NCI-H2227 (cell line): Measurements from ENCODE around the gene FRMD4B.

Source experiments
- DNase-seq: peaks from one replicate; lab custom pipeline; 2025; ENCODE audit not compliant: unreplicated experiment; lab: John Stamatoyannopoulos, UW

Gene FRMD4B

GRCh38 chr3:69406163-69406562 is 20.3 kb upstream of the FRMD4B start:
- peak; percentile 5 for DNase-seq

- no peak for DNase-seq
Measured at GRCh38 chr3:69405067-69405466, 19.2 kb upstream of the FRMD4B start.

- no peak for DNase-seq
Measured at GRCh38 chr3:69403454-69403853, 17.6 kb upstream of the FRMD4B start.

- no peak for DNase-seq
Measured at GRCh38 chr3:69400683-69401082, 14.8 kb upstream of the FRMD4B start.

- DNase-seq: no peak
Measured at GRCh38 chr3:69392850-69393249, 7.0 kb upstream of the FRMD4B start.

GRCh38 chr3:69392415-69392814 is 6.5 kb upstream of the FRMD4B start:
- no peak for DNase-seq

GRCh38 chr3:69391554-69391953 is 5.7 kb upstream of the FRMD4B start:
- no peak for DNase-seq

GRCh38 chr3:69390771-69391170 is 4.9 kb upstream of the FRMD4B start:
- no peak for DNase-seq

GRCh38 chr3:69389520-69390248 is 3.8 kb upstream of the FRMD4B start:
- no peak for DNase-seq

GRCh38 chr3:69388241-69388640 is 2.4 kb upstream of the FRMD4B start:
- no peak for DNase-seq

GRCh38 chr3:69386556-69387385 is 883 bp upstream of the FRMD4B start:
- DNase-seq: no peak

- no peak for DNase-seq
Measured at GRCh38 chr3:69385123-69385722, 665 bp downstream of the FRMD4B start.

- DNase-seq: no peak
Measured at GRCh38 chr3:69384326-69384725, 1.6 kb downstream of the FRMD4B start.

GRCh38 chr3:69379661-69380060 is 6.2 kb downstream of the FRMD4B start:
- DNase-seq: no peak

- no peak for DNase-seq
Measured at GRCh38 chr3:69378112-69378802, 7.6 kb downstream of the FRMD4B start.

- DNase-seq: no peak
Measured at GRCh38 chr3:69377262-69377661, 8.6 kb downstream of the FRMD4B start.

- no peak for DNase-seq
Measured at GRCh38 chr3:69376731-69377130, 9.2 kb downstream of the FRMD4B start.

- DNase-seq: no peak
Measured at GRCh38 chr3:69371816-69372215, 14.1 kb downstream of the FRMD4B start.

GRCh38 chr3:69370901-69371301 is 15.0 kb downstream of the FRMD4B start:
- DNase-seq: no peak

- no peak for DNase-seq
Measured at GRCh38 chr3:69370156-69370883, 15.6 kb downstream of the FRMD4B start.
